Measurements from ENCODE around the gene PDE6A. TPM values are rescaled to one million over a fixed set of nuclear protein-coding genes. Genes with fewer than 3 reads are reported as not detected.

Gene PDE6A
- total RNA-seq, 4 donors from 2014 or later: 0.22 TPM; not detected in 3

DNA sequence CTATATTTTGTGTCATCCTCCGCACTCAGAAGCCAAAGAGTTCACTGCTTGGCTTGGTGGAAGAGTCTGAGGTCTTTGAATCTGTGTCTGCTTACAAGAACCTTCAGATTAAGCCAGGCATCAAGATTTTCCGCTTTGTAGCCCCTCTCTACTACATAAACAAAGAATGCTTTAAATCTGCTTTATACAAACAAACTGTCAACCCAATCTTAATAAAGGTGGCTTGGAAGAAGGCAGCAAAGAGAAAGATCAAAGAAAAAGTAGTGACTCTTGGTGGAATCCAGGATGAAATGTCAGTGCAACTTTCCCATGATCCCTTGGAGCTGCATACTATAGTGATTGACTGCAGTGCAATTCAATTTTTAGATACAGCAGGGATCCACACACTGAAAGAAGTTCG, 36.6 kb upstream of the PDE6A start:
- no peaks in the 10 kb centered on the region for H3K27me3 ChIP-seq
- no peak overlapping the region for H3K27ac ChIP-seq
- H3K36me3 ChIP-seq: peaks cover 0 to 65% (median 0%) of the 10 kb centered on the region in 3 donors
- WGBS, 2 donors: 85 to 86% methylated on average over 3 of the region's 3 CpGs
- H3K9me3 ChIP-seq: no peaks in the 10 kb centered on the region
- no peaks in the 10 kb centered on the region for H3K4me1 ChIP-seq
- no peak for TF ChIP-seq EP300 (IDR thresholded peaks at IDR 0.05)
- TF ChIP-seq CTCF (IDR thresholded peaks at IDR 0.05): no peak
- no peak for TF ChIP-seq POLR2A (IDR thresholded peaks at IDR 0.05)
- DNase-seq (ENCODE audit: low spot score in 2 of 2): no peak
- no peak overlapping the region for H3K4me3 ChIP-seq

GRCh38 chr5:149979896-149980295, 35.3 kb upstream of the PDE6A start:
- no peak for TF ChIP-seq EP300 (IDR thresholded peaks at IDR 0.05)
- no peak for TF ChIP-seq POLR2A (IDR thresholded peaks at IDR 0.05)
- no peak for TF ChIP-seq CTCF (IDR thresholded peaks at IDR 0.05)
- Histone ChIP-seq H3K9me3 (no peaks in the 10 kb centered on the region), H3K27me3 (no peaks in the 10 kb centered on the region), H3K36me3 (peaks cover 0 to 65% (median 0%) of the 10 kb centered on the region in 3 donors), H3K4me1 (no peaks in the 10 kb centered on the region), H3K4me3 (no peak overlapping the region), H3K27ac (no peak overlapping the region)
- 79 to 83% methylated on average over 1 of the region's 1 CpG for WGBS, 2 donors
- no peak for DNase-seq (ENCODE audit: low spot score in 2 of 2)

- Histone ChIP-seq H3K4me3 (no peak overlapping the region), H3K36me3 (peaks cover 0 to 38% (median 0%) of the 10 kb centered on the region in 3 donors), H3K27ac (no peak overlapping the region), H3K27me3 (no peaks in the 10 kb centered on the region), H3K9me3 (no peaks in the 10 kb centered on the region), H3K4me1 (no peaks in the 10 kb centered on the region)
- no peak for TF ChIP-seq EP300 (IDR thresholded peaks at IDR 0.05)
- no peak for TF ChIP-seq POLR2A (IDR thresholded peaks at IDR 0.05)
- no peak for TF ChIP-seq CTCF (IDR thresholded peaks at IDR 0.05)
- 61 to 64% methylated on average over 2 of the region's 2 CpGs for WGBS, 2 donors
- no peak for DNase-seq (ENCODE audit: low spot score in 2 of 2)
These were observed 30.8 kb upstream of the PDE6A start for GRCh38 chr5:149975409-149975808.

DNA sequence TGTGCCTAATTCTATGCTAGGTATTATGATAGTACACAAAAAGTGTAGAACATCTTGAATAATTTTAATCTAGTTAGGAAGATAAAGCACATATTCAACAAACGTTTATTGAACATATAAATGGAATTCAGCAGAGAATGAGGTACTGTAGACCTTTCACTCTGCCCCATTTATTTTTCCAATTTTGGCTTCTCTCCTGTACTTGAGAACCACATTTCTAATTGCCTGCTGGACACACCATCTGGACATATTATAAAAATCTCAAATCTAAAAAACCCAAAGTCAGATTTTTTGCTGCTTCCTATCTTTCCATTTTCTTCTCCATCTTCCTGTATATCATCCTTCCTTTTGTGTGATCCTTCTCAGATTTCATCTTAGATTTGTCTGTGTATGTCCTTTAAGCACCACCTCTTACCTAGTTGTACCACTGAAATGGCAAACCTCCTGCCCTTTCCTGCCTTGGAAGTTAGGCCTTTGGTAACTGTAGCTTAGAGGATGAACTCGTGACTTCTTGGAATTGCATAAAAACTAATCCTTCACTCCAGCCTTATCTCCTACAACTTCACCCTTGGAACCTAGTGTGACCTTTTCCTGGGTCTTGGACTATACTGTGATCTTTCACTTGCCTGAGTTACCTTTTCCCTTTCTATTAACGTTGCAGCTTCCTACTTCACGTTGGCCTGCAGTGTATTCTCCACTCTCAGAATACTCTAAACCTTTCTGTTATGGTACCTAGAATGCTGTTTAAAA, 24.8 kb upstream of the PDE6A start:
- Histone ChIP-seq H3K36me3 (peaks cover 0 to 9% (median 0%) of the 10 kb centered on the region in 3 donors), H3K9me3 (no peaks in the 10 kb centered on the region), H3K4me3 (no peak overlapping the region), H3K4me1 (no peaks in the 10 kb centered on the region), H3K27me3 (no peaks in the 10 kb centered on the region), H3K27ac (no peak overlapping the region)
- TF ChIP-seq CTCF (IDR thresholded peaks at IDR 0.05): no peak
- no peak for TF ChIP-seq EP300 (IDR thresholded peaks at IDR 0.05)
- no peak for TF ChIP-seq POLR2A (IDR thresholded peaks at IDR 0.05)
- DNase-seq (ENCODE audit: low spot score in 2 of 2): no peak
- 83% methylated on average over 4 of the region's 4 CpGs for WGBS, 2 donors

GRCh38 chr5:149966946-149967345, 22.4 kb upstream of the PDE6A start:
- H3K27me3 ChIP-seq: no peaks in the 10 kb centered on the region
- H3K9me3 ChIP-seq: no peaks in the 10 kb centered on the region
- H3K4me3 ChIP-seq: no peak overlapping the region
- TF ChIP-seq POLR2A (IDR thresholded peaks at IDR 0.05) (no peak), EP300 (IDR thresholded peaks at IDR 0.05) (no peak), CTCF (IDR thresholded peaks at IDR 0.05) (no peak)
- 42 to 51% methylated on average over 3 of the region's 3 CpGs for WGBS, 2 donors
- peaks cover 0 to 9% (median 0%) of the 10 kb centered on the region in 3 donors for H3K36me3 ChIP-seq
- no peak overlapping the region for H3K27ac ChIP-seq
- peaks cover 0 to 7% (median 0%) of the 10 kb centered on the region in 4 donors for H3K4me1 ChIP-seq
- DNase-seq (ENCODE audit: low spot score in 2 of 2): no peak

All from tibial nerve (tissue), 4 donors.